HEK293T (cell line): ENCODE results near the gene DBNDD2.
A peak's percentile ranks its signal among the peaks of the same experiment; 100 is the strongest.

Experiments used
- CTCF ChIA-PET: fragments of 350-600 bp; formaldehyde crosslinking; extraction: SDS; loops from one replicate; lab custom pipeline; 2021; ENCODE audit warnings: antibody characterized with exemption, inconsistent platforms; lab: Yijun Ruan, JAX
- POLR2A ChIA-PET: fragments of 350-600 bp; formaldehyde crosslinking; extraction: SDS; loops from one replicate; lab custom pipeline; 2020; ENCODE audit warnings: antibody characterized with exemption, inconsistent platforms; lab: Yijun Ruan, JAX
- DNase-seq: peaks from one replicate; pipeline ENCODE4 v3.0.0; 2012; ENCODE audit warnings: mixed read lengths; ENCODE audit errors: extremely low spot score
- ARNT ChIP-seq: fragments of 450-650 bp; IDR thresholded peaks from 2 replicates; pipeline ENCODE4 v1.6.1; 2017; ENCODE audit warnings: mild to moderate bottlenecking
- BHLHE40 ChIP-seq: fragments of 450-650 bp; IDR thresholded peaks from 2 replicates; pipeline ENCODE4 v1.6.1; 2016; ENCODE audit warnings: mild to moderate bottlenecking, moderate library complexity, borderline replicate concordance
- CTBP1 ChIP-seq: fragments of 450-650 bp; IDR thresholded peaks from 2 replicates; pipeline ENCODE4 v1.6.1; 2016; ENCODE audit warnings: borderline replicate concordance
- ELF4 ChIP-seq: fragments of 450-650 bp; IDR thresholded peaks from 2 replicates; pipeline ENCODE4 v1.6.1; 2017; ENCODE audit warnings: antibody characterized with exemption
- FOXA1 ChIP-seq: fragments of 450-650 bp; IDR thresholded peaks from 2 replicates; pipeline ENCODE4 v1.6.1; 2016; ENCODE audit warnings: mild to moderate bottlenecking
- FOXK2 ChIP-seq: fragments of 450-650 bp; IDR thresholded peaks from 2 replicates; pipeline ENCODE4 v1.6.1; 2016; ENCODE audit warnings: mild to moderate bottlenecking
- FOXM1 ChIP-seq: fragments of 450-650 bp; IDR thresholded peaks from 2 replicates; pipeline ENCODE4 v1.6.1; 2017; ENCODE audit warnings: mild to moderate bottlenecking, borderline replicate concordance
- HDGF ChIP-seq: fragments of 450-650 bp; IDR thresholded peaks from 2 replicates; pipeline ENCODE4 v1.6.1; 2017; ENCODE audit warnings: antibody characterized with exemption, borderline replicate concordance
- L3MBTL2 ChIP-seq: fragments of 450-650 bp; conservative IDR thresholded peaks from 2 replicates; pipeline ENCODE4 v1.6.1; 2016; ENCODE audit warnings: mild to moderate bottlenecking
- LEF1 ChIP-seq: fragments of 450-650 bp; IDR thresholded peaks from 2 replicates; pipeline ENCODE4 v1.6.1; 2017; ENCODE audit warnings: mild to moderate bottlenecking, borderline replicate concordance
- NFRKB ChIP-seq: fragments of 450-650 bp; IDR thresholded peaks from 2 replicates; pipeline ENCODE4 v1.6.1; 2016; ENCODE audit warnings: mild to moderate bottlenecking, moderate library complexity
- SP1 ChIP-seq: fragments of 450-650 bp; IDR thresholded peaks from 2 replicates; pipeline ENCODE4 v1.6.1; 2017
- SUZ12 ChIP-seq: fragments of 450-650 bp; IDR thresholded peaks from 2 replicates; pipeline ENCODE4 v1.6.1; 2016; ENCODE audit warnings: mild to moderate bottlenecking
- TARDBP ChIP-seq: fragments of 450-650 bp; IDR thresholded peaks from 2 replicates; pipeline ENCODE4 v1.6.1; 2016
- ZNF384 ChIP-seq: fragments of 450-650 bp; IDR thresholded peaks from 2 replicates; pipeline ENCODE4 v1.6.1; 2016
- TF ChIP-seq, protein P1 (sequence below): fragments of 450-650 bp; IDR thresholded peaks from 2 replicates; pipeline ENCODE4 v1.6.1; 2016

DBNDD2 gene

DNA sequence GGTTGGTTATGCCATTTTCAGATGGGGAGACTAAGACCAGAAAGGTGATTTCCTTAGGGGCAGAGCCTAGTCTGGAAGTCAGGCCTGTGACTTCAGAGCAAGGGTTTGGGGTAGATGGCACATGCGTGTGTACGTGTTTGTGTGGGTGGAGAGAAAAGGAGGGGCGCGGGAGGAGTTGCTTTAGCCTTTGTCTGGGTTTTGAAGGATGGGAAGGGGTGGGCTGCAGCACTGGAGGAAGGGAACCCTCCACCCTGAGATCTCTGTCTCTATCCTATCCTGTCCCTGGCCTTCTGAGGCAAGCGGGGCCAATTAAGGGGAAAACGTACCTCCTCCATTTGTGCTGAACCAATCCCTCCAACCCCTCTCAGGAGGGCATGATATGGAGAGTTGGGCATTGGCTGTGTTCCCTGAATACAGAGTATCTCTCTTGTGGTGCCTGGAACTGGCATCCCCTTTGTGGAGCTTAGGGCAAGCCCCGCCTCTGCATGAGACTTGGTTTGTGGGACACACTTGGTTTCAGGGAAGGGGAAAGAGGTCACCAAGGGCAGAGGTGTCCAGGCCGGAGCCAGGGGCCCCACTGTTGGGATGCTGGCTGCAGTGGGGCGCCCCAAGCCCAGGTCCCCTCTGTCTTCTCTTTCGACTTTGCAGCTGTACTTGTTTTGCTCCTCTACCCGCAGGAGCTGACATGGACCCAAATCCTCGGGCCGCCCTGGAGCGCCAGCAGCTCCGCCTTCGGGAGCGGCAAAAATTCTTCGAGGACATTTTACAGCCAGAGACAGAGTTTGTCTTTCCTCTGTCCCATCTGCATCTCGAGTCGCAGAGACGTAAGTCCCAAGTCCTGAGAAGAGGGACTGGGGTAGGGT, at the start of gene DBNDD2:
TSS of gene DBNDD2 (plus strand) at position 507 of the 863 bp plus-strand sequence. CDS start at position 686, 179 bp downstream.
- TF ChIP-seq FOXA1: no peak
- CTCF ChIA-PET: interaction anchor here (1.2 to 1.6 kb wide), 2 partner anchors 29 to 34 kb away, joined by 3 to 6 read pairs; no protein-coding TSS in a partner anchor
- POLR2A ChIA-PET: interaction anchor here (0.7 to 3.5 kb wide), 8 partner anchors 8 to 45 kb away, joined by 3 to 43 read pairs (median 4); partner anchors contain the start of genes PIGT and SYS1
- no peak for DNase-seq

- ChIA-PET CTCF (no interaction called here), POLR2A (interaction anchor here (1.3 kb wide), 1 partner anchor 15 kb away, joined by 3 read pairs; no protein-coding TSS in a partner anchor)
- no peak for TF ChIP-seq ARNT
- TF ChIP-seq HDGF: no peak
- TF ChIP-seq CTBP1: no peak
- no peak for TF ChIP-seq FOXM1
- no peak for TF ChIP-seq TARDBP
- no peak for TF ChIP-seq FOXK2
- TF ChIP-seq ZNF384: no peak
- no peak for TF ChIP-seq FOXA1
- TF ChIP-seq ELF4: no peak
- no peak for TF ChIP-seq NFRKB
- no peak for TF ChIP-seq L3MBTL2
- TF ChIP-seq, protein P1, sequence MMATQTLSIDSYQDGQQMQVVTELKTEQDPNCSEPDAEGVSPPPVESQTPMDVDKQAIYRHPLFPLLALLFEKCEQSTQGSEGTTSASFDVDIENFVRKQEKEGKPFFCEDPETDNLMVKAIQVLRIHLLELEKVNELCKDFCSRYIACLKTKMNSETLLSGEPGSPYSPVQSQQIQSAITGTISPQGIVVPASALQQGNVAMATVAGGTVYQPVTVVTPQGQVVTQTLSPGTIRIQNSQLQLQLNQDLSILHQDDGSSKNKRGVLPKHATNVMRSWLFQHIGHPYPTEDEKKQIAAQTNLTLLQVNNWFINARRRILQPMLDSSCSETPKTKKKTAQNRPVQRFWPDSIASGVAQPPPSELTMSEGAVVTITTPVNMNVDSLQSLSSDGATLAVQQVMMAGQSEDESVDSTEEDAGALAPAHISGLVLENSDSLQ: no peak
- TF ChIP-seq LEF1: no peak
- TF ChIP-seq SUZ12: no peak
- no peak for TF ChIP-seq BHLHE40
- DNase-seq: no peak
Observed at GRCh38 chr20:45359069-45359405, 49.1 kb upstream of the DBNDD2 start.

DNA sequence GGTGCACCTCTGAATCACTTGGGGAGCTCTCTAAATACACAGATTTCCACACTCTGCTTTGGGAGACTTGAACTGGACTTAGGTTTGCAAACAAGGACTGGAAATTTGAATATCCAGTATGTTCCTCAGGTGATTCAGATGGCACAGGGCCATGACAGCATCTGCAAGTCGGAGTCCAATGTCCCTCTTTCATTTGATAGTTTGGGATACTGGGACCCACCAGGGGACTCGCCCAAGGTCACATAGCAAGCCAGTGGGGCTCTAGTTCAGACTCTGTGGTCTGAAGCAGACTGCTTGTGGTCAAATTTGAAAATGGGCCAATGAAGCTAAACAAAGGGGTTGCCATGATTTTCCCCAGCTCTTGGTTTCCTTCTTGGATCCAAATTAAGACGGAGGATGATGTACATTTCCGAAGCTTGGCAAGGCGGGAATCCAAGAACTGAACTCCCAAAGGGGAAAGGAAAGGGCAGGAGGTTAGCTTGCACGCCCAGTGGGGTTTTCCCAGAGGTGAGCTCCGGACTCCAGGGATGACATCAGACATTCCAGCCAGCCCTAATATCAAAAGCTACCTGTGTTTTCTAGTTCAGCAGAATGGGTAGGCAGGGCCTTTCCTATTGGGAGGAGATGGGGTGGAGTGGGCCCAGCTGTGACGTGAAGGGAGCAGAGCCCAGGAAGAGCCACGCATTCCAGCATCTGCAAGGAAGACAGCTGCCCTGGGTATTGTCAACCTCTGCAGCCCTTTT, 48.5 kb upstream of the DBNDD2 start:
- TF ChIP-seq NFRKB (no peak), HDGF (no peak), FOXM1 (no peak), FOXA1 (no peak), L3MBTL2 (no peak), ELF4 (no peak)
- ChIA-PET POLR2A (interaction anchor here (1.3 kb wide), 1 partner anchor 14 kb away, joined by 3 read pairs; no protein-coding TSS in a partner anchor), CTCF (interaction anchor here (0.6 kb wide), 1 partner anchor 471 kb away, joined by 6 read pairs; no protein-coding TSS in a partner anchor)
- no peak for DNase-seq

DNA sequence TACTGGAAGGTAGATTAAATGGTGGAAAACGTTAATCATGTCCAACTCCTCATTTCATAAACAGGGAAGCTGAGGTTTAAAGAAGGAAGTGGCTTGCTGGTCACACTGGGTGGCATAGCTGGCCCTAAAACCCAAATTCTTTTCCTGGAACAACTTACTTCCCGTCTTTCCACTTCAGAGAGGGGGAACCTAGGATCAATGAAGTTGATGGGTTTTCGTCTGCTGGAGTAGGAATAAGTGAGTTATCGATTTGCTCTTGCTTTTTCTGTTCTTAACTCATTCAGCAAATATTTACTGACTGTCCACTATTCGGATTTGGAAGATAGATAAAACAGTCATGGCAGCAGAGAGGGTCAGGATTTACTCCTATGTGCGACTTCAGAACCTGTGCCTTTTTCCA, 46.3 kb upstream of the DBNDD2 start:
- CTCF ChIA-PET: interaction anchor here (1.0 to 1.5 kb wide), 3 partner anchors 25 to 88 kb away, joined by 3 to 7 read pairs (median 5); no protein-coding TSS in a partner anchor
- DNase-seq: no peak
- POLR2A ChIA-PET: interaction anchor here (1.8 to 2.9 kb wide), 4 partner anchors 12 to 75 kb away, joined by 7 to 25 read pairs (median 16); partner anchors contain the start of gene DBNDD2
- TF ChIP-seq BHLHE40 (no peak), TARDBP (no peak), CTBP1 (no peak), LEF1 (no peak), SP1 (no peak), FOXK2 (no peak), L3MBTL2 (no peak)

DNA sequence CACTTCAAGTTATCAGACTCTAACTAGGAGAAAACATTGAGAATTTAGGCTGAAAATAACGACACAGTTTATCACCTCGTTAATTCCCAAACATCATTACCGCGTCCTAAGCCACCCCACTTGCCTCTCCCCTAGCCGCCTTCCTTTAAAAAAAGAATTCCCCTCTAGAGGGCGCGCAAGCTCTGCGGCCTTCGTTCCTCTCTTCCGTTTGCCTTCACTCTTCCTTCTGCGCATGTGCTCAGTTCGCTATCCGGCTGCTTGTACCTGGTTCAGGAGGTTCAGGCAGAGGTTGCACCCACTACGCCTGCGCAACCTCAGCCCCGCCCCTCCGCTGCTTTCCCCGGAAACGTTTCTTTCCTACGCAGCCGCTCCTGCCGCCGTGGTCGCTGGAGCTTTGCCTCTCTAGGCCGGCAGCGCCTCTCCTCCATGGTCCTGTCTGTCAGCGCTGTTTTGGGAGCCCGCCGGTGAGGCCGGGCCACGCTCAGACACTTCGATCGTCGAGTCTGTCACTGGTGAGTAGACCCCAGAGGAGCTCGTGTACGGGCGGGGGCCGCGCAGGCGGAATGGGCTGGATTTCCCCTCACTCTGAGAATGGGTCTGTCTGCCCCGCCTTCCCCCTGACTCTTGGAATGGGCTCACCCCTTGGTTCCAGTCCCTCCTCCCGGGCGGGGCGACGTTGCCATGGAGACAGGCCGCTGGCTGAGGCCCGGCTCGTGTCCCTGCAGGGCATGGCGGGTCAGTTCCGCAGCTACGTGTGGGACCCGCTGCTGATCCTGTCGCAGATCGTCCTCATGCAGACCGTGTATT, 45.1 kb upstream of the DBNDD2 start, which contains the start of gene SYS1:
TSS of gene SYS1 (plus strand) at position 353 of the 807 bp plus-strand sequence. CDS start at position 729, 376 bp downstream.
- ChIA-PET POLR2A (interaction anchor here (0.6 to 2.9 kb wide), 14 partner anchors 9 to 518 kb away, joined by 3 to 25 read pairs (median 6); partner anchors contain the start of genes DBNDD2, PIGT, SDC4 and ZSWIM1), CTCF (interaction anchor here (0.7 to 2.2 kb wide), 8 partner anchors 10 to 128 kb away, joined by 3 to 9 read pairs (median 6); no protein-coding TSS in a partner anchor)
- TF ChIP-seq TARDBP (no peak), L3MBTL2 (peak; percentile 42), ELF4 (peak; percentile 45; the same call in 1 of the 2 replicates)
- TF ChIP-seq, protein P1: peak; percentile 86
- peak; percentile 98 for DNase-seq
